ENCODE data around the gene LMBR1.

Gene LMBR1

GRCh38 chr7:156693627-156694026 lies 199.4 kb downstream of the LMBR1 start:
- no peaks in the 10 kb centered on the region for H3K36me3 ChIP-seq (ENCODE audit: control insufficient read depth in 2 of 2, insufficient read depth in 2 of 2, low read length in 2 of 2)
- H3K27me3 ChIP-seq (ENCODE audit: control insufficient read depth in 1 of 2, insufficient read depth in 2 of 2, low read length in 2 of 2) = no peaks in the 10 kb centered on the region
- no peak overlapping the region for H3K27ac ChIP-seq (ENCODE audit: low read length)
- H3K9ac ChIP-seq (ENCODE audit: low read length in 2 of 2) = no peak overlapping the region
- no peak overlapping the region for H3K4me3 ChIP-seq (ENCODE audit: low read length in 2 of 2)
- H3K4me1 ChIP-seq (ENCODE audit: control insufficient read depth, insufficient read depth, low read length) = no peaks in the 10 kb centered on the region
- no peaks in the 10 kb centered on the region for H3K9me3 ChIP-seq (ENCODE audit: control insufficient read depth in 2 of 2, low read length in 2 of 2)

- Histone ChIP-seq H3K36me3 (ENCODE audit: control insufficient read depth in 2 of 2, insufficient read depth in 2 of 2, low read length in 2 of 2) (no peaks in the 10 kb centered on the region), H3K9me3 (ENCODE audit: control insufficient read depth in 2 of 2, low read length in 2 of 2) (no peaks in the 10 kb centered on the region), H3K9ac (ENCODE audit: low read length in 2 of 2) (no peak overlapping the region), H3K27me3 (ENCODE audit: control insufficient read depth in 1 of 2, insufficient read depth in 2 of 2, low read length in 2 of 2) (no peaks in the 10 kb centered on the region), H3K4me1 (ENCODE audit: control insufficient read depth, insufficient read depth, low read length) (no peaks in the 10 kb centered on the region), H3K4me3 (ENCODE audit: low read length in 2 of 2) (no peak overlapping the region), H3K27ac (ENCODE audit: low read length) (no peak overlapping the region)
Observed at GRCh38 chr7:156692849-156693248, 200.1 kb downstream of the LMBR1 start.

DNA sequence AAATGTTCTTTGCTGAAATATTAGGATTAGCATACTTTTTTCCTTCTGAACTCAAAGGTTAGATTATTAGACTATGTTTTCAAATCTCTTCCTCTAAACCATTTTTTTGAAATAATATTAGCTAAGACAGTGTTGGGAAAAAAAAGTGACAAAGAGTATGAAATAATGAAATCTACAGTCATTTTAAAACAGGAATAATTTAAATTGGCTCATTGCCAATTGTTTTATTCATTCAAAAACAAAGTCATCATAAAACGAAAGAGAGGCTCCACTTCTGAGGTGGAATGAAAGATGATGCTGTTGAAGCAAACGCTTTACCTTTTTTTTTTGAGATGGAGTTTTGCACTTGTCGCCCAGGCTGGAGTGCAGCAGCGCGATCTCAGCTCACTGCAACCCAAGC lies 201.2 kb downstream of the LMBR1 start:
- Histone ChIP-seq H3K4me1 (ENCODE audit: control insufficient read depth, insufficient read depth, low read length) (no peaks in the 10 kb centered on the region), H3K27ac (ENCODE audit: low read length) (no peak overlapping the region), H3K36me3 (ENCODE audit: control insufficient read depth in 2 of 2, insufficient read depth in 2 of 2, low read length in 2 of 2) (no peaks in the 10 kb centered on the region), H3K9me3 (ENCODE audit: control insufficient read depth in 2 of 2, low read length in 2 of 2) (no peaks in the 10 kb centered on the region), H3K4me3 (ENCODE audit: low read length in 2 of 2) (no peak overlapping the region), H3K9ac (ENCODE audit: low read length in 2 of 2) (no peak overlapping the region), H3K27me3 (ENCODE audit: control insufficient read depth in 1 of 2, insufficient read depth in 2 of 2, low read length in 2 of 2) (no peaks in the 10 kb centered on the region)

DNA sequence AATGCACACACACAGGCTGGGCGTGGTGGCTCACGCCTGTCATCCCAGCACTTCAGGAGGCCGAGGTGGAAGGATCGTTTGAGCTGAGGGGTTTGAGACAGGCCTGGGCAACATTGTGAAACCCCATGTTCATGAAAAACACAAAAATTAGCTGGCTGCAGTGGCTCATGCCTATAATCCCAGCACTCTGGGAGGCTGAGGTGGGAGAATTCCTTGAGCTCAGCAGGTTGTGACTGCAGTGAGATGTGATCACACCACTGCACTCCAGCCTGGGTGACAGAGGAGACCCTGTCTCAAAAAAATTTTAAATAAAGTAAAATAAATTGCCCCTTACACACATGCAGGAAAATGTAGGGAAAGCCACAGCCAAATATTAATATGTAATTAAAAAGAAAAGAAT lies 208.3 kb downstream of the LMBR1 start:
- Histone ChIP-seq H3K36me3 (ENCODE audit: control insufficient read depth in 2 of 2, insufficient read depth in 2 of 2, low read length in 2 of 2) (peaks cover 5 to 7% of the 10 kb centered on the region in 2 donors), H3K4me1 (ENCODE audit: control insufficient read depth, insufficient read depth, low read length) (no peaks in the 10 kb centered on the region)

DNA sequence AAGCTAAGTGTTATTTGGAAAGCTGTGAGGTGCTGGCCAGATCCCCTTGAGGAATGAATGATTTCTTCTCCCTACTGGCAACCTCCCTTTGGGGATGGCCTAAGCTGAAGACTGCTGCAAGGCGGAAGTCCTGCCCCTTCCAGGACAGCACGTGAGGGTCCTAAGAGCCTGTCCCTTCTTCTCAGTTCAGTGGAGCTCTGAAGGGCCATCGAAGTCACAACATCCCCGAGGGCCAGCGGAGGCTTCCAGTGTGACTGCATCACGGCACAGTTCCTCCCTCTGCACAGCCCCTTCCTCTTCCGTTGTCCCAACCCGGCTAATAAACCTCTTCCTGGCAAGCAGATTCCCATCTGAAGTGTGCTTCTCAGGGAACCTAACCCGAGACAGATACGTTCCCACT lies 208.7 kb downstream of the LMBR1 start:
- Histone ChIP-seq H3K9ac (ENCODE audit: low read length in 2 of 2) (no peak overlapping the region), H3K27me3 (ENCODE audit: control insufficient read depth in 1 of 2, insufficient read depth in 2 of 2, low read length in 2 of 2) (no peaks in the 10 kb centered on the region), H3K27ac (ENCODE audit: low read length) (no peak overlapping the region), H3K4me1 (ENCODE audit: control insufficient read depth, insufficient read depth, low read length) (no peaks in the 10 kb centered on the region), H3K9me3 (ENCODE audit: control insufficient read depth in 2 of 2, low read length in 2 of 2) (no peaks in the 10 kb centered on the region), H3K36me3 (ENCODE audit: control insufficient read depth in 2 of 2, insufficient read depth in 2 of 2, low read length in 2 of 2) (peaks cover 5 to 9% of the 10 kb centered on the region in 2 donors), H3K4me3 (ENCODE audit: low read length in 2 of 2) (no peak overlapping the region)

More for the DNA sequence above, 208.3 kb downstream of the LMBR1 start:
- Histone ChIP-seq H3K9me3 (ENCODE audit: control insufficient read depth in 2 of 2, low read length in 2 of 2) (no peaks in the 10 kb centered on the region), H3K4me3 (ENCODE audit: low read length in 2 of 2) (no peak overlapping the region), H3K9ac (ENCODE audit: low read length in 2 of 2) (no peak overlapping the region), H3K27ac (ENCODE audit: low read length) (no peak overlapping the region), H3K27me3 (ENCODE audit: control insufficient read depth in 1 of 2, insufficient read depth in 2 of 2, low read length in 2 of 2) (no peaks in the 10 kb centered on the region)

DNA sequence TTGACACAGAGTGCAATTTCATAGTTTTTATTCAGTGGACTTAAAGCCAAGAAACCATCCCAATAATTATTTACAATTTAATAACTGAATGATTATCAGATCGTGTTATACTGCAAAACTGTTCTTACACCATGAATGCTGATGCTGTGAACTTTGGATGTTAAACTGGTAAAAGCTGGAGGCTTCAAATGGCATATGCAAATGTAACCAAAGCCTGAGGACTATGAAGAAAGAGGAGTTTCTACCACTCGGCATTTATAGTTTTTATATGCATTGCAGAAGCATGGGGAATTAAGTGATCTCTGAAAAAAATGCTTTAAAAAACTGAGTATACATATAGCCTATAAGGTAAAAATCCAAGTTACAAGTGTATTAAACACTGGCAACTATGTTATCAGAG lies 210.1 kb downstream of the LMBR1 start:
- no peaks in the 10 kb centered on the region for H3K27me3 ChIP-seq (ENCODE audit: control insufficient read depth in 1 of 2, insufficient read depth in 2 of 2, low read length in 2 of 2)
- no peak overlapping the region for H3K4me3 ChIP-seq (ENCODE audit: low read length in 2 of 2)
- peaks cover 8 to 21% of the 10 kb centered on the region in 2 donors for H3K36me3 ChIP-seq (ENCODE audit: control insufficient read depth in 2 of 2, insufficient read depth in 2 of 2, low read length in 2 of 2)
- no peak overlapping the region for H3K27ac ChIP-seq (ENCODE audit: low read length)
- no peak overlapping the region for H3K9ac ChIP-seq (ENCODE audit: low read length in 2 of 2)
- H3K9me3 ChIP-seq (ENCODE audit: control insufficient read depth in 2 of 2, low read length in 2 of 2) = no peaks in the 10 kb centered on the region
- H3K4me1 ChIP-seq (ENCODE audit: control insufficient read depth, insufficient read depth, low read length) = no peaks in the 10 kb centered on the region

DNA sequence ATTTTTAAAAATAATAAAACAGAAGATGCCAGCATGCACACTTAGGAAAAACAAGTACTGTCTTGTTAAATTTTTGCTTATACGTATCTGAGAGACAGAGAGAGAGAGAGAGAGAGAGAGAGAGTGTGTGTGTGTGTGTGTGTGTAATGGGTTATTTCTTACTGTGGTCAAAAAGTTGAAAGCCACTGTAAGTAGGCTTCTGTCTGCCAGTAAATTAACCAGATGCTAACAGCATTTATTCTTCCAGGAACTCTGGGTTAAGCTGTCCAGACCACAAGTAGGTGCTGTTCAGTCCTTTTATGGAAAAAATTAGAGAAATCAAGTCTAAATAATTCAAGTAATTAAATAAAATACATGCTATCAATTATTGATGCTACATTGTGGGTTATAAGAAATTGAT lies 212.7 kb downstream of the LMBR1 start:
- Histone ChIP-seq H3K36me3 (ENCODE audit: control insufficient read depth in 2 of 2, insufficient read depth in 2 of 2, low read length in 2 of 2) (peaks cover 11 to 34% of the 10 kb centered on the region in 2 donors), H3K4me1 (ENCODE audit: control insufficient read depth, insufficient read depth, low read length) (no peaks in the 10 kb centered on the region), H3K27me3 (ENCODE audit: control insufficient read depth in 1 of 2, insufficient read depth in 2 of 2, low read length in 2 of 2) (no peaks in the 10 kb centered on the region), H3K4me3 (ENCODE audit: low read length in 2 of 2) (no peak overlapping the region), H3K9me3 (ENCODE audit: control insufficient read depth in 2 of 2, low read length in 2 of 2) (no peaks in the 10 kb centered on the region), H3K27ac (ENCODE audit: low read length) (no peak overlapping the region), H3K9ac (ENCODE audit: low read length in 2 of 2) (no peak overlapping the region)

DNA sequence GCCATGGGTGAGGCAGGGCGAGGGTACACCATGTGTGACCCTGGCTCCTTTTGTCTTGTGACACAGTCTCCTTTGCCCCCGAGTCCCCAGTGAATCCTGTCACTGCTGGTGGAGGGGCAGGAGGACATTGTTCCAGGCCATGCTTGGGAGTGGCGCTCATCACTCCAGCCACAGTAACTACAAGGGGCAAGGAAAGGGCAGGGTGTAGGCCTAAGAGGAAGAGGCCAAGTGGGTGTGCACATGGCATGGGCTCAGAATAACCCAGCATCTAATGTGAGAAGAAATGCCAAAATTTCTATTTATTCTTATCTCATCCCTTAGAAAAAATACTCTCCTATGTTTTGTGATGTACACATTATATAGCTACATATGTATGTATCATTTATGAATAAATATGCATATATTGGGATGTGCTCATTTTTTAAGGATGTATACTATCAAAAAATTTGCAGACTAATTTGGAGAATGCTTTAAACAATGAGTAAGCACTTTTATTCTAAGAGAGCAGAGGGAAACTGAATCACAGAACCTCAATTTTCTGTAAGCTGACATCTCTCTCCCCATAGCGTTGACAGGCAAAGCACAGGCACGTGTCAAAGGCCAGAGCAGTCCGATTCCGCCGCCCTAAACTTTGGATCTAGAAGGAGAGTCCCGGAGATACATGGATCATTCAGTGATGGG lies 215.5 kb downstream of the LMBR1 start:
- H3K4me1 ChIP-seq (ENCODE audit: control insufficient read depth, insufficient read depth, low read length) = no peaks in the 10 kb centered on the region

DNA sequence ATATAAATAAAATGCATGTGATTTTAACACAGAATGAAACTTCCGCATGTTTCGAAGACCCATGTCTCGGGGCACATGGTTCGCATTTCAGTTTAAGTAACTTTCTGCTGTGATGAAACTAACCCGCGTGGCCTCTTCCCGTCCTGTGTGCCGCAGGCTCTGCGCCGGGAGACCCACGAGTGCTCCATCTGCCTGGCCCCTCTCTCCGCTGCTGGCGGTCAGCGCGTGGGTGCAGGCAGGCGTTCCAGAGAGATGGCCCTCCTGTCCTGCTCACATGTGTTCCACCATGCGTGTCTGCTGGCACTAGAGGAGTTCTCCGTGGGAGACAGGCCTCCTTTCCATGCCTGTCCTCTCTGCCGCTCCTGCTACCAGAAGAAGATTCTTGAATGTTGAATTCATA lies 216.7 kb downstream of the LMBR1 start:
- no peak overlapping the region for H3K27ac ChIP-seq (ENCODE audit: low read length)
- H3K27me3 ChIP-seq (ENCODE audit: control insufficient read depth in 1 of 2, insufficient read depth in 2 of 2, low read length in 2 of 2) = no peaks in the 10 kb centered on the region
- H3K36me3 ChIP-seq (ENCODE audit: control insufficient read depth in 2 of 2, insufficient read depth in 2 of 2, low read length in 2 of 2) = peaks cover 6 to 34% of the 10 kb centered on the region in 2 donors
- no peaks in the 10 kb centered on the region for H3K9me3 ChIP-seq (ENCODE audit: control insufficient read depth in 2 of 2, low read length in 2 of 2)
- H3K9ac ChIP-seq (ENCODE audit: low read length in 2 of 2) = no peak overlapping the region
- no peak overlapping the region for H3K4me3 ChIP-seq (ENCODE audit: low read length in 2 of 2)
- no peaks in the 10 kb centered on the region for H3K4me1 ChIP-seq (ENCODE audit: control insufficient read depth, insufficient read depth, low read length)

More for the DNA sequence above, 215.5 kb downstream of the LMBR1 start:
- no peak overlapping the region for H3K27ac ChIP-seq (ENCODE audit: low read length)
- H3K36me3 ChIP-seq (ENCODE audit: control insufficient read depth in 2 of 2, insufficient read depth in 2 of 2, low read length in 2 of 2) = peaks cover 11 to 34% of the 10 kb centered on the region in 2 donors
- H3K9ac ChIP-seq (ENCODE audit: low read length in 2 of 2) = no peak overlapping the region
- H3K4me3 ChIP-seq (ENCODE audit: low read length in 2 of 2) = no peak overlapping the region
- no peaks in the 10 kb centered on the region for H3K27me3 ChIP-seq (ENCODE audit: control insufficient read depth in 1 of 2, insufficient read depth in 2 of 2, low read length in 2 of 2)
- no peaks in the 10 kb centered on the region for H3K9me3 ChIP-seq (ENCODE audit: control insufficient read depth in 2 of 2, low read length in 2 of 2)

- Histone ChIP-seq H3K4me1 (ENCODE audit: control insufficient read depth, insufficient read depth, low read length) (no peaks in the 10 kb centered on the region), H3K9me3 (ENCODE audit: control insufficient read depth in 2 of 2, low read length in 2 of 2) (no peaks in the 10 kb centered on the region), H3K4me3 (ENCODE audit: low read length in 2 of 2) (no peak overlapping the region), H3K9ac (ENCODE audit: low read length in 2 of 2) (no peak overlapping the region), H3K27ac (ENCODE audit: low read length) (no peak overlapping the region), H3K36me3 (ENCODE audit: control insufficient read depth in 2 of 2, insufficient read depth in 2 of 2, low read length in 2 of 2) (peaks cover 6 to 34% of the 10 kb centered on the region in 2 donors), H3K27me3 (ENCODE audit: control insufficient read depth in 1 of 2, insufficient read depth in 2 of 2, low read length in 2 of 2) (no peaks in the 10 kb centered on the region)
Observed at GRCh38 chr7:156675721-156676120, 217.3 kb downstream of the LMBR1 start.

DNA sequence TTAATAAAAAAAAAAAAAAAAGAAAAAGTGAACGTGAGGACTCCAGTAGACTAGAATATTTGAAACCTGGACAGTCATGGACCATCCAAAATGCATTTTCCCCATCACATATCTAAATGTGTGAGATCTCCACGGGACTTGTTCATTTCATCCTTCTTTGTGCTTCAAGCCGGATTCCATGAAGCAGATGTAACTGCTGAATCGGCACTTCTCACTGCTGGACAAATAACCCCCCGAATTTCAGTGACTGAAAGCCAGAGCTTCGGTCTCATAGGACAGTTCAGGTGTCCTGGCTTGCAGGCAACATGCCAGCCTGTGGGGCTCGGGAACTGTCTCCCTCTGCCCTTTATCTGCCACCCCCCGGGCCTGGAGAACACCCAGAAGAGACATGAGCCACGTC lies 219.1 kb downstream of the LMBR1 start:
- no peaks in the 10 kb centered on the region for H3K27me3 ChIP-seq (ENCODE audit: control insufficient read depth in 1 of 2, insufficient read depth in 2 of 2, low read length in 2 of 2)
- peaks cover 6 to 28% of the 10 kb centered on the region in 2 donors for H3K36me3 ChIP-seq (ENCODE audit: control insufficient read depth in 2 of 2, insufficient read depth in 2 of 2, low read length in 2 of 2)

More for the DNA sequence above, 219.1 kb downstream of the LMBR1 start:
- Histone ChIP-seq H3K4me3 (ENCODE audit: low read length in 2 of 2) (no peak overlapping the region), H3K9me3 (ENCODE audit: control insufficient read depth in 2 of 2, low read length in 2 of 2) (no peaks in the 10 kb centered on the region), H3K4me1 (ENCODE audit: control insufficient read depth, insufficient read depth, low read length) (no peaks in the 10 kb centered on the region), H3K27ac (ENCODE audit: low read length) (no peak overlapping the region), H3K9ac (ENCODE audit: low read length in 2 of 2) (no peak overlapping the region)

Data from stomach smooth muscle (tissue), 2 donors.